Measurements from ENCODE around the gene ATAD3A.
"Not testable (repeated sequence)": the region's sequence is repeated elsewhere in the genome, so short reads cannot be mapped to it uniquely, and the experiment has no call there.

- TF ChIP-seq CTCF (conservative IDR thresholded peaks at IDR 0.05 in 1 of 2, IDR thresholded peaks at IDR 0.05 in 1 of 2; ENCODE audit: low read depth in 1 of 2, low read length in 2 of 2); EZH2 (IDR thresholded peaks at IDR 0.05; ENCODE audit: low read length, missing control alignments): not testable (repeated sequence)
Observed at GRCh38 chr1:1476011-1476410, 36.0 kb upstream of the ATAD3A start.

Measured in fibroblast of lung (primary cell).